ENCODE results near the gene KCNN1.
"Not testable (repeated sequence)": the region's sequence is repeated elsewhere in the genome, so short reads cannot be mapped to it uniquely, and the experiment has no call there.

Gene KCNN1

DNA sequence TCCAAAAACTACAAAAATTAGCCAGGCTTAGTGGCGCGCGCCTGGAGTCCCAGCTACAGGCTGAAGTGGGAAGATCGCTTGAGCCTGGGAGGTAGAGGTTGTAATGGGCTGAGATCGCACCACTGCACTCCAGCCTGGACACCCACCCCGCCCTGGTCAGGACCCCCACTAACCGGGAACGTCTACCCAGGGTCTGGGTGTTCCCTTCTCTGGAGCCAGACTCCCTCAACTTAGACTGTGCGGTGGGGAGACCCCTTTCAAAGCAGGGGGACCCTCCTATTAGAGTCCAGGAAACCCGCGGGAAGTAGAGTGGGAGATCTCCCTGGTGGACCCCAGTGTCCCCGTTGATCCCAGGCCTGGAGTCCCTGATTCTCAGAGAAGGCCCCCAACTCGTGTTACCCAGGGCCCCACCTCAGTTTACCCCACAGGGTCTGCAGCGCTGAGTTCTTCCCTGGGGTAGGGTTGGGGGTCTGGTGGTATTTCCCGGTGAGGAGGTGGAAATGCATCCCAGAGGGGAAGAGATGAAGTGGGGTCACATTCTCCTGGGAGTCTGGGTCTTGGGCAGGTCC is 35.0 kb downstream of the KCNN1 start:
- H3K4me3 ChIP-seq (replicated peaks; ENCODE audit: insufficient read depth, low read length), result peak overlapping the region; percentile 84
- TF ChIP-seq GABPA (IDR thresholded peaks at IDR 0.05; ENCODE audit: low read depth), result no peak
- no peak for TF ChIP-seq REST (IDR thresholded peaks at IDR 0.05; ENCODE audit: insufficient replicate concordance, low read depth)
- no peak for TF ChIP-seq SPI1 (IDR thresholded peaks at IDR 0.05; ENCODE audit: borderline replicate concordance, low read depth)
- TF ChIP-seq POLR2AphosphoS5 (IDR thresholded peaks at IDR 0.05; ENCODE audit: low read depth), result no peak; the same call in 1 of the 2 replicates
- TF ChIP-seq, protein P1, sequence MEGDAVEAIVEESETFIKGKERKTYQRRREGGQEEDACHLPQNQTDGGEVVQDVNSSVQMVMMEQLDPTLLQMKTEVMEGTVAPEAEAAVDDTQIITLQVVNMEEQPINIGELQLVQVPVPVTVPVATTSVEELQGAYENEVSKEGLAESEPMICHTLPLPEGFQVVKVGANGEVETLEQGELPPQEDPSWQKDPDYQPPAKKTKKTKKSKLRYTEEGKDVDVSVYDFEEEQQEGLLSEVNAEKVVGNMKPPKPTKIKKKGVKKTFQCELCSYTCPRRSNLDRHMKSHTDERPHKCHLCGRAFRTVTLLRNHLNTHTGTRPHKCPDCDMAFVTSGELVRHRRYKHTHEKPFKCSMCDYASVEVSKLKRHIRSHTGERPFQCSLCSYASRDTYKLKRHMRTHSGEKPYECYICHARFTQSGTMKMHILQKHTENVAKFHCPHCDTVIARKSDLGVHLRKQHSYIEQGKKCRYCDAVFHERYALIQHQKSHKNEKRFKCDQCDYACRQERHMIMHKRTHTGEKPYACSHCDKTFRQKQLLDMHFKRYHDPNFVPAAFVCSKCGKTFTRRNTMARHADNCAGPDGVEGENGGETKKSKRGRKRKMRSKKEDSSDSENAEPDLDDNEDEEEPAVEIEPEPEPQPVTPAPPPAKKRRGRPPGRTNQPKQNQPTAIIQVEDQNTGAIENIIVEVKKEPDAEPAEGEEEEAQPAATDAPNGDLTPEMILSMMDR (IDR thresholded peaks at IDR 0.05; ENCODE audit: insufficient read depth, low read length), result no peak
- no peaks in the 10 kb centered on the region for H3K27me3 ChIP-seq (ENCODE audit: insufficient read depth, poor library complexity, severe bottlenecking)
- peak overlapping the region; percentile 87 for H3K27ac ChIP-seq (replicated peaks)
- peak in 1 of 2 experiments; percentile 53 for DNase-seq (ENCODE audit: low read depth in 1 of 2, low spot score in 1 of 2)

DNA sequence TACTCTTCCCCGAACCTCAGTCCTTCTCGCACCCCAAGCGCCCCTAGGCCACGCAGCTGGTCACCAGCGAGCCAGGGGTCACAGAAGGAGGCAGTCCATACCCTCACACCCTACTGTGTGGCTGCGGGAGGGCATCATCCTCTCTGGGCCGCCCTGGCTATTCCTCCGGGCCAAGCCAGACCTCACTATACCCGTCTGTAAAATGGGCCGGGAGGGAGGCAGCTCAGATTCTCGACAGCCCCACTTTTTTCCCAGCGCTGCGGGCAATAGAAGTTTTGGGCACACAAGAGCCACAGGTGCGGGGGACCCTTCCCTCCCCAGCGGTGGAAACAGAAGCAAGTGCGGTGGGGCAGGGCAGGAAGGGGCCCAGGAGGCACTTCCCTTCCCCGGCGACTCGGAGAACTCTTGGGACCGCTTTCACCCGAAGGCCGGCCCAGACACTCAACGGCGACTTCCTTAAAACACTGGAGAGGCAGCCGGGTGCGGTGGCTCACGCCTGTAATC is 35.5 kb downstream of the KCNN1 start:
- DNase-seq (ENCODE audit: low read depth in 1 of 2, low spot score in 1 of 2), result peak; percentile 65 to 93
- Histone ChIP-seq H3K27ac (replicated peaks) (peak overlapping the region; percentile 87), H3K4me3 (replicated peaks; ENCODE audit: insufficient read depth, low read length) (peak overlapping the region; percentile 84), H3K27me3 (ENCODE audit: insufficient read depth, poor library complexity, severe bottlenecking) (no peaks in the 10 kb centered on the region)
- TF ChIP-seq POLR2AphosphoS5 (IDR thresholded peaks at IDR 0.05; ENCODE audit: low read depth) (peak; percentile 67), GABPA (IDR thresholded peaks at IDR 0.05; ENCODE audit: low read depth) (peak; percentile 89), REST (IDR thresholded peaks at IDR 0.05; ENCODE audit: insufficient replicate concordance, low read depth) (no peak), SPI1 (IDR thresholded peaks at IDR 0.05; ENCODE audit: borderline replicate concordance, low read depth) (peak; percentile 92)
- TF ChIP-seq, protein P1 (IDR thresholded peaks at IDR 0.05; ENCODE audit: insufficient read depth, low read length), result no peak

GRCh38 chr19:18005750-18006149 is 38.8 kb downstream of the KCNN1 start:
- not testable (repeated sequence) for H3K27ac ChIP-seq (replicated peaks); H3K27me3 ChIP-seq (ENCODE audit: insufficient read depth, poor library complexity, severe bottlenecking); DNase-seq (ENCODE audit: low read depth in 1 of 2, low spot score in 1 of 2); H3K4me3 ChIP-seq (replicated peaks; ENCODE audit: insufficient read depth, low read length)

GRCh38 chr19:18007044-18007916 is 40.4 kb downstream of the KCNN1 start:
- Histone ChIP-seq H3K27ac (replicated peaks) (peak overlapping the region; percentile 37; the same call in 1 of the 2 replicates), H3K4me3 (replicated peaks; ENCODE audit: insufficient read depth, low read length) (no peak overlapping the region), H3K27me3 (ENCODE audit: insufficient read depth, poor library complexity, severe bottlenecking) (no peaks in the 10 kb centered on the region)
- TF ChIP-seq, protein P1 (IDR thresholded peaks at IDR 0.05; ENCODE audit: insufficient read depth, low read length), result peak; percentile 98
- TF ChIP-seq GABPA (IDR thresholded peaks at IDR 0.05; ENCODE audit: low read depth), result no peak
- peak; percentile 57 to 78 for DNase-seq (ENCODE audit: low read depth in 1 of 2, low spot score in 1 of 2)
